OCI-LY7 (cell line): ENCODE results near the gene ADRA2A.

ENCODE experiments used
- CTCF ChIP-seq: fragments of 200-600 bp; sonication (generic); conservative IDR thresholded peaks from 2 replicates; pipeline ENCODE4 v1.5.1; 2014; ENCODE audit warnings: mild to moderate bottlenecking, antibody characterized with exemption, low read length, moderate library complexity, mixed read lengths
- EZH2phosphoT487 ChIP-seq: fragments of 200-600 bp; sonication (generic); IDR thresholded peaks from 2 replicates; pipeline ENCODE4 v1.6.1; 2018; ENCODE audit warnings: low read depth, borderline replicate concordance, mild to moderate bottlenecking, mixed run types, antibody characterized with exemption, low read length, moderate library complexity, mixed read lengths

GRCh38 chr10:111102359-111102837, 25.6 kb downstream of the ADRA2A start:
- TF ChIP-seq CTCF (no peak), EZH2phosphoT487 (no peak)
